Subcutaneous adipose tissue (tissue), 4 donors: ENCODE measurements around the gene PRM3. TPM values are rescaled to one million over a fixed set of nuclear protein-coding genes. Genes with fewer than 3 reads are reported as not detected.

ENCODE experiments used
- total RNA-seq, 4 donors: library from RNA; depleted of rRNA; stranded (reverse); fragments of >200 nt; gene quantifications; one replicate each; pipeline ENCODE4 v1.1.0, GENCODE V29; 2016
- TF ChIP-seq, protein P1 (sequence below): fragments of 450-650 bp; IDR thresholded peaks from one replicate; pipeline ENCODE4 v1.5.1; 2016; ENCODE audit warnings: low read depth, mild to moderate bottlenecking, control low read depth, antibody characterized with exemption, moderate library complexity

The PRM3 gene
- total RNA-seq, 4 donors from 2014 or later, result not detected

DNA sequence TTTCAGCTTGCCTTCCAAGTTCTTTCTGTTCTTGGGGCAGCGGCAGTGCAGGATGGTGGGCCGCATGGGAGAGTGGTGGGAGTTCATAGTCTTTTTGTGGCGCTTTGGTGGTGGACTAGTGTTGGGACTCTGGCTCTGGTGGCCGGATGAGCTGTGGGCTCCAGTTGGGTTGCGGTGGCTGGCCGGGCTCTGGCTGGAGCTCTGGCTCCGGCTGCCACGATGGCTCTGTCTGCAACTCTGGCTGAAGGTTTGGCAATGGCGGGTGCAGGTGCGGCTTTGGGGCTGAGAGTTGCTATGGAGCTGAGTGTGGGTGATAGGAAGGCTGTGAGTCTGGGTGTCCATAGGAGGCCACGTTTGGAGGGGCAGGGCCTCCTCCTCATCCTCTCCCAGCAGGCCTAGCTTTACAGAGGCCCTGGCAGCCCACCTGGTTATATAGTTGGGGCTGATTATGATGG is 4.5 kb downstream of the PRM3 start, which contains the start of gene TNP2:
TNP2 (minus strand) TSS at position 405 of the 455 bp plus-strand sequence; CDS start at position 342, 63 bp downstream.
- TF ChIP-seq, protein P1, sequence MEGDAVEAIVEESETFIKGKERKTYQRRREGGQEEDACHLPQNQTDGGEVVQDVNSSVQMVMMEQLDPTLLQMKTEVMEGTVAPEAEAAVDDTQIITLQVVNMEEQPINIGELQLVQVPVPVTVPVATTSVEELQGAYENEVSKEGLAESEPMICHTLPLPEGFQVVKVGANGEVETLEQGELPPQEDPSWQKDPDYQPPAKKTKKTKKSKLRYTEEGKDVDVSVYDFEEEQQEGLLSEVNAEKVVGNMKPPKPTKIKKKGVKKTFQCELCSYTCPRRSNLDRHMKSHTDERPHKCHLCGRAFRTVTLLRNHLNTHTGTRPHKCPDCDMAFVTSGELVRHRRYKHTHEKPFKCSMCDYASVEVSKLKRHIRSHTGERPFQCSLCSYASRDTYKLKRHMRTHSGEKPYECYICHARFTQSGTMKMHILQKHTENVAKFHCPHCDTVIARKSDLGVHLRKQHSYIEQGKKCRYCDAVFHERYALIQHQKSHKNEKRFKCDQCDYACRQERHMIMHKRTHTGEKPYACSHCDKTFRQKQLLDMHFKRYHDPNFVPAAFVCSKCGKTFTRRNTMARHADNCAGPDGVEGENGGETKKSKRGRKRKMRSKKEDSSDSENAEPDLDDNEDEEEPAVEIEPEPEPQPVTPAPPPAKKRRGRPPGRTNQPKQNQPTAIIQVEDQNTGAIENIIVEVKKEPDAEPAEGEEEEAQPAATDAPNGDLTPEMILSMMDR, result no peak

DNA sequence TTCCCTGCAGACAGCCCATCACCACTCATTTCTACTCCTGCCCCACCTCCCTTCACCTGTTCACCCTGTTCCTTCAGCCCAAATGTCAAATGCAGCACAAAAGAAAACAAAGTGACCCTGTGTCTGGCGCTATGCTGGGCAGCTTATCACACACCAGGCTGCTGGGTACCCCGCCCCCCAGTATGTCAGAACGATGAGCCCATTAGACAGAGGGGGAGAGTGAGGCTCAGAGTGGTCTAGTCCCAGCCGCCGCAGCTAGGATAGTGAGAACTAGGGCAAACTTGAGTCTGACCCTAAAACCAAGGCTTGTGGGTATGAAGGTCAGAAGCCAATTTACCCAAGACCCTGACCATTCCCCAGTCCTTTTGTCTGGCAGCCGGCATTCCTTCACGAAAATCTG is 8.3 kb downstream of the PRM3 start:
- TF ChIP-seq, protein P1, result no peak

DNA sequence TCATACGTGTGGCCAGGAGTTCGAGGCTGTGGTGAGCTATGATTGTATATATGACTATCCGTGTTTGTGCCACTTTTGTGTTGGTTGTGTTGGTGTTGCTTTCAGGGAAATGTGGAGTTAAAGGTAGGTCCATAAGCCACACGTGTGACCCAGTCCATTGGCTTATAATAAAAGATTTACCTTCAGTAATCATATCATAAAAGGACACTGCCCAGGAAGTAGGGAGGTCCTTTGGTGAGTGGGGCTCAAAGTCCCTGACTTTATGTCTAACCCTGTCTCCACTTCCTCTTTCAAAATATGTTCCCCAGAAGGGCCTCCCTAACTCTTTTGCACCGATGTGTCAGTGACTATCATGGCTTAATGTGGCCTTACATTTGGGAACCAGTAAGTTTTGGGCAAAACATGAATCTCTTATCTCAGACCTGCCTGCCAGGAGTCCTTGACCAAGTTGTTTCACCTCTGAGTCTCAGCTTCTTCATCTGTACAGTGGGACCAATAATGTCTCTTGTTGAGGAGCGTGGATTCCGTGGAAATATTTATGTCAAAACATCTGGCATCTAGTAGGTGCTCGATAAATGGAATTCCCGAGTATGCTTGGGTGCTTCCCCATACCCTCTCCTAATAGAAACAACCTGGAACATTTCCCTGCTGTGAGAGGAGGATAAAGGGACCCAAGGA is 9.1 kb downstream of the PRM3 start:
- TF ChIP-seq, protein P1, result no peak

DNA sequence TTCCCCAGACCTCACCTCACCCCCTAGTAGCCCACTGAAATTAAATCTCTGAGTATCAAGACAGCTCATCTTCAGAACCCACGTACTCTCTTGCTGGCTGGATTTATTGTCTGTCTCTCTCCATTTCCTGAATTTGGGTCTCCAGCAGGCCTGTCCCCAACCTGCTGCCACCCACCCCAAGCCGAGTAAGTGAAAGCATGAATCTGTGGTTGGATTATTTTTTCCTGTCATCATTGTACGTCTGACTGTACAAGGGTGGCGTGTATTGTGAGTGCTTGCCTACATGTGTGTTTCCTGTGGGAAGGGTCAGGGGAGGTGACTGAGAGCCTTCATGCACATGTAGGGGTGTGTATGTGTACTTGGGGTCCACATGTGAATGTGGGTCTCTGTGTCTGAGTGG is 9.7 kb downstream of the PRM3 start:
- TF ChIP-seq, protein P1, result no peak

DNA sequence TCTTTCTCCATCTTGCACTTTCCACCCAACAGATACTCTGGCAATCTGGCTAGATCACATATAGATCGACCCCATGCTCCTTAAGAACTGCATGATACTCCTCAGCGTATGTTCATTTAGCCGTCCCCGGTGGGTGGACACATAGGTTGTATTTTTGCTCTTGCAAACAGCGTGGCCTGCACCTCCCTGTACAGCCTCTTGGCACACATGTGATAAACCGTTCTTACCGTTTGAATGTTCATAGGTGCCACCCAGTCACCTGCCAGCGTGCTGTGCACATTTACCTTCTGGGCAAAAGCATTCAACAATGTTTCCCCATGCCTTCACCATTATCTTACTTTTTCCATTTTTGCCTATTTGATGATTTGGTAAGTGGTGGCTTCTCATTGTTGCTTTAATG is 10.5 kb downstream of the PRM3 start:
- TF ChIP-seq, protein P1, result no peak

DNA sequence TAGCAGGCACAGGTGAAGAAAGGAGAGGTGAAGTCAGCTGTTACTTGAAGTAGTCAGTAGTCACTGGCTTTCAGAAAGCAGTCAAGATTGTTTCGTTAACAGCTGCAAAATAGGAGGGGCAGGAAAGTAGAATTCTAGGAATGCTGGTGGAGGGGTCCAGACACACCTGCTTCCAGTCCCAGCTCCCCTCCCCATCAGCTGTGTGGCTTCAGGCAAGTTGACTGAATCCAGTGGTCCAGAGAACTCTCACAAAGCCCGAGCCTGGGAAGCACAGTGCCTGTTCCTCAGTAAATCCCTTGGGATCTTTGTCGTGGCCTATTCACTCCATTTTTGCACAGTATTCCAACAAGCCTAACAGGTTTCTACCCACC is 12.8 kb downstream of the PRM3 start:
- TF ChIP-seq, protein P1, result no peak

DNA sequence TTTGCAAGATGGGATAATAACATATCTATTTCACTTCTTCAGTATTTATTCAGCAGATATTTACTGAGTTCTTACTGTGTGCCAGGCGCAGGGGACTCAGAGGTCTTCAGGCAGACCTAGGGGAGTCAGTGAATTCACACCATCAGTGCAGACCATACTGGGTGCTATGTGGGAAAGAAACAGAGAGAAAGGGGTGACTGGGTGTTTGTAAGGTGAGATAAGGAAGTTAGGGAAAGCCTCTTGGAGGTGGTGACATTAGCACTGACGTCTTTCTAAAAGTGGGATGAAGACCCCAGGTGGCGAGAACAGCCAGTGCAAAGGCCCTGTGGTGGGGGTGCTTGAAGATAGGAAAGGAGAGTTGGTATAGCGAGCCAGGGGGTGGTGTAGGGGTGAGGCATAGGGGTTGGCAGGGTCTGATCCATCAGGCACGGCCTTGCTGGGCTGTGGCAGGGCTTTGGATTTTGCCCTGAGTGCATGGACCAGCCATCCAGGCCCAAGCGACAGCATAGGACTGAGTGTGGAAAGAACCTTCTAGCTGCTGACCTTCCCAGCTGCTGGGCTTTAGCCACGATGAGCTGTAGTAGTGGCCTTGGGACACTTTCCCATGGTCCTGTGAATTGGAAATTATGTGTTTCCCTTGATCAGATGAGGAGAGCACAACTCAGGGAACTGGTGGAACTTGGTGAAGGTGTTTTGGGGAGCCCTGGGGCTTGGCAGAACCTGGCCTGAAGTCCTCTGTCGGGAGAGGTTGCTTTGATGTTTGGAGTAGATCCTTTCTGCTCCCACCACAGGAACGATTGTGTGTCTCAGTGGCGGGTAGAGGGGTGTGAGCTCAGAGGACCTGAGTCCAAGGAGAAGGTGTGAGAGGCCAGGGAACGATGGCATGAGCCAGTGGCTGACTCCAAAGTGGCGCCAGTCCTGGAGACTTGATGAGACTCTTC is 13.5 kb downstream of the PRM3 start:
- TF ChIP-seq, protein P1, result no peak
